Measurements from ENCODE around the gene JAGN1. TPM values are rescaled to one million over a fixed set of nuclear protein-coding genes. Genes with fewer than 3 reads are reported as not detected.

The JAGN1 gene
- polyA plus RNA-seq, 1 donor (not counting 4 experiments of a cell fraction or from before 2014, with no cell fraction given): 48.0 TPM

GRCh38 chr3:9861201-9861600 lies 29.2 kb upstream of the JAGN1 start:
- Histone ChIP-seq H3K9me3 (ENCODE audit: control insufficient read depth, low read depth, low read length) (no peaks in the 10 kb centered on the region), H3K79me2 (ENCODE audit: control insufficient read depth, insufficient read depth, low read length) (no peaks in the 10 kb centered on the region), H3K4me1 (ENCODE audit: control insufficient read depth, extremely low read depth, insufficient read depth, low read length) (no peaks in the 10 kb centered on the region), H3K4me2 (ENCODE audit: control insufficient read depth, extremely low read depth, insufficient read depth, low read depth, low read length) (no peak overlapping the region), H3K27me3 (ENCODE audit: control insufficient read depth, extremely low read depth, insufficient read depth, low read length) (no peaks in the 10 kb centered on the region), H4K20me1 (ENCODE audit: control insufficient read depth, extremely low read depth, insufficient read depth, low read length) (no peaks in the 10 kb centered on the region), H3K36me3 (ENCODE audit: control insufficient read depth in 2 of 2, extremely low read depth in 1 of 2, insufficient read depth in 2 of 2, low read length in 2 of 2) (no peaks in the 10 kb centered on the region), H3K27ac (ENCODE audit: control insufficient read depth, insufficient read depth, low read length) (no peak overlapping the region), H2AFZ (ENCODE audit: control insufficient read depth, low read length) (no peak overlapping the region), H3K4me3 (ENCODE audit: control insufficient read depth in 2 of 3, extremely low read depth in 1 of 3, insufficient read depth in 2 of 3, low read depth in 1 of 3, low read length in 3 of 3) (no peak overlapping the region), H3K9me1 (ENCODE audit: control insufficient read depth, extremely low read depth, insufficient read depth, low read length) (no peaks in the 10 kb centered on the region), H3K9ac (ENCODE audit: control insufficient read depth, extremely low read depth, insufficient read depth, low read length) (no peak overlapping the region)
- no peak for DNase-seq (ENCODE audit: low read depth, low spot score)
- dilution Hi-C loops (cut with MboI; ENCODE audit: extremely low pct_ligation_motif_present, low sequenced_read_pairs): no loop called here
- TF ChIP-seq EZH2 (IDR thresholded peaks at IDR 0.05; ENCODE audit: low read length) (no peak), CTCF (optimal IDR thresholded peaks at IDR 0.05 in 1 of 3, IDR thresholded peaks at IDR 0.05 in 1 of 3, conservative IDR thresholded peaks at IDR 0.05 in 1 of 3; ENCODE audit: extremely low read depth in 1 of 3, insufficient read depth in 2 of 3, low read length in 3 of 3) (no peak)
- FAIRE-seq: no peak

GRCh38 chr3:9861626-9862130 lies 28.7 kb upstream of the JAGN1 start:
- TF ChIP-seq EZH2 (IDR thresholded peaks at IDR 0.05; ENCODE audit: low read length) (no peak), CTCF (optimal IDR thresholded peaks at IDR 0.05 in 1 of 3, IDR thresholded peaks at IDR 0.05 in 1 of 3, conservative IDR thresholded peaks at IDR 0.05 in 1 of 3; ENCODE audit: extremely low read depth in 1 of 3, insufficient read depth in 2 of 3, low read length in 3 of 3) (no peak)
- H3K4me3 ChIP-seq (ENCODE audit: control insufficient read depth in 2 of 3, extremely low read depth in 1 of 3, insufficient read depth in 2 of 3, low read depth in 1 of 3, low read length in 3 of 3): no peak overlapping the region
- H3K79me2 ChIP-seq (ENCODE audit: control insufficient read depth, insufficient read depth, low read length): no peaks in the 10 kb centered on the region
- DNase-seq (ENCODE audit: low read depth, low spot score) (no peak), FAIRE-seq (no peak)
- dilution Hi-C loops (cut with MboI; ENCODE audit: extremely low pct_ligation_motif_present, low sequenced_read_pairs): no loop called here
- H3K36me3 ChIP-seq (ENCODE audit: control insufficient read depth in 2 of 2, extremely low read depth in 1 of 2, insufficient read depth in 2 of 2, low read length in 2 of 2): no peaks in the 10 kb centered on the region
- no peaks in the 10 kb centered on the region for H3K9me3 ChIP-seq (ENCODE audit: control insufficient read depth, low read depth, low read length)
- H2AFZ ChIP-seq (ENCODE audit: control insufficient read depth, low read length): no peak overlapping the region
- no peaks in the 10 kb centered on the region for H3K9me1 ChIP-seq (ENCODE audit: control insufficient read depth, extremely low read depth, insufficient read depth, low read length)
- H3K4me2 ChIP-seq (ENCODE audit: control insufficient read depth, extremely low read depth, insufficient read depth, low read depth, low read length): no peak overlapping the region
- H3K27ac ChIP-seq (ENCODE audit: control insufficient read depth, insufficient read depth, low read length): no peak overlapping the region
- H3K4me1 ChIP-seq (ENCODE audit: control insufficient read depth, extremely low read depth, insufficient read depth, low read length): no peaks in the 10 kb centered on the region
- no peaks in the 10 kb centered on the region for H4K20me1 ChIP-seq (ENCODE audit: control insufficient read depth, extremely low read depth, insufficient read depth, low read length)
- H3K9ac ChIP-seq (ENCODE audit: control insufficient read depth, extremely low read depth, insufficient read depth, low read length): no peak overlapping the region
- H3K27me3 ChIP-seq (ENCODE audit: control insufficient read depth, extremely low read depth, insufficient read depth, low read length): no peaks in the 10 kb centered on the region

Measured in keratinocyte (primary cell).